B cell (primary cell): Measurements from ENCODE around the gene RPL23.

Experiments used
- CTCF ChIP-seq: fragments of 200-600 bp; IDR thresholded peaks from one replicate; pipeline ENCODE4 v1.8.0; 2022; ENCODE audit warnings: antibody characterized with exemption, mild to moderate bottlenecking
- EZH2 ChIP-seq: IDR thresholded peaks from 2 replicates; pipeline ENCODE4 v1.6.1; 2012; ENCODE audit warnings: borderline replicate concordance, low read depth, mild to moderate bottlenecking, moderate library complexity, low read length; ENCODE audit not compliant: insufficient read depth, poor library complexity, severe bottlenecking

- TF ChIP-seq CTCF = no peak
- TF ChIP-seq EZH2 = no peak
Measured at GRCh38 chr17:38886643-38887010, 33.1 kb upstream of the RPL23 start.
